HG02973 (cell line): ENCODE results near the gene COPZ1.
"Not testable (repeated sequence)": the region's sequence is repeated elsewhere in the genome, so short reads cannot be mapped to it uniquely, and the experiment has no call there.

Experiments
- ATAC-seq: cut with Tn5 transposase; IDR thresholded peaks from one replicate; pipeline ENCODE4 v1.9.1; 2021; ENCODE audit warnings: moderate library complexity; ENCODE audit not compliant: unreplicated experiment

COPZ1 gene

GRCh38 chr12:54330442-54330841, 5.5 kb downstream of the COPZ1 start:
- ATAC-seq, result no peak

- no peak for ATAC-seq
Observed at GRCh38 chr12:54331461-54331860, 6.5 kb downstream of the COPZ1 start.

- ATAC-seq, result no peak
Observed at GRCh38 chr12:54333420-54334034, 8.6 kb downstream of the COPZ1 start.

GRCh38 chr12:54337280-54337842, 12.4 kb downstream of the COPZ1 start:
- ATAC-seq, result no peak

DNA sequence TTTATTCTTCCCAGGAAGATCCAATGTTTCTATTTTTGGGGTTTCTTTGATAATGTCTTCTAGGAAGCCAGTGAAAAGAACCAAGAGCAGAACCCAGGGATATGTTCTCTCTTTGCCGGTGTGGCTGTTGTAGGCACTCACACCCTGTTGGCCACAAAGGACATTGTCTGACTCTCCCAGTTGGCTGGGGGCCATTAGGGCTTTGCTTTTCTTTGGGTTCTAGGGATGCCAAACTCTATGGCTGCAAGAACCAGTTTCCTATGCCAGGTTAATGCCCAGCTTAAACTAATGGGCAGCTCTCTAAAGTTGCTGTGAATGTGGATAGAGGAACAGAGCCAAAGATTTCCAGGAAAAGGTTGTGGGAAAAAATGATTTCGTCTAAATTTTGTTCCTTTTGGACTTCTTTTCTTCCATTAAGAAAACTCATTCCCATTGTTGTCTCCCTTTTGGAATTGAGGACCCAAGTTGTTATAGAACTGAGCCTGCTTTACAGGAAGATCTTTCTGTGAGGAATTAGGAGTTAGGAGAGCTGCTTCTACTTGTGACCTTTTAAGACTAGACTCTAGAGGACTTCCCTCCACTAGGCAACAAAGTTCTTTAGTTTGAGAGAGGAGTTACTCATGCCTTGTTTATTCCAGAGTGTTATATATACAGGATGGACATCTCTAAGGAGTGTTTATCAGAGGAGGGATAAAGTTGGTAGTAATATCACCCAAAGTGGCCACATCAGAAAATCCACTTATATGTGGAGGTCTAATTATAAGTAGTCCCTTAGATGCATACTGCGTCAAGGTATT, 13.1 kb downstream of the COPZ1 start:
- ATAC-seq, result no peak

DNA sequence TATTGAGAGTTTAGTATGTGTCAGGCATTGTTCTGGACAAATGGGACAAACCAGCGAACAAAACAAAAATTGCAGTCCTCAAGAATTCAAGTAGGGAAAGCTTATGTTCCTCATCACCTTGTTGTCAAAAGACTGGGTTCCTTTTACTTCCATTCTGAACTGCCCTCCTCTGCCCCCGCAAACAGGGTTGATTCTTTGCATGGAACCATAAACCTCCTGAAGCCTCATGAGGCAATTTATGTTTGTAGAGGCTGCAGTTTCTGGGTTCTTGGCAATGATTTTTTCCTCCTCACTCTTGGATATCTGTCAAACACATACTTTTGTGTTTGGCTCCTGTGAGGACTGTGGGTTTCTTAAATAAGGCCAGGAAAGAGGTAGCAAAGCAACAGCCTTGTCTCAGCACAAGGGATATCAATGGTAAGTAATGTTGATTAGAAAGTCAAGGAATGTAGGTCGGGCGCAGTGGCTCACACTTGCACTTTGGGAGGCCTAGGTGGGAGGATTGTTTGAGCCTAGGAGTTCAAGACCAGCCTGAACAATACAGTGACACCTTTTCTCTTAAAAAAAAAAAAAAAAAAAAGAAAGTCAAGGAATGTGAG, 13.9 kb downstream of the COPZ1 start:
- ATAC-seq, result no peak

GRCh38 chr12:54340846-54341245, 15.9 kb downstream of the COPZ1 start:
- ATAC-seq, result no peak

- ATAC-seq, result no peak
Observed at GRCh38 chr12:54341378-54342300, 16.7 kb downstream of the COPZ1 start.

GRCh38 chr12:54349036-54349435, 24.1 kb downstream of the COPZ1 start:
- no peak for ATAC-seq

- ATAC-seq, result no peak
Observed at GRCh38 chr12:54349679-54350078, 24.7 kb downstream of the COPZ1 start.

GRCh38 chr12:54350743-54351142, 25.8 kb downstream of the COPZ1 start:
- no peak for ATAC-seq

- no peak for ATAC-seq
Observed at GRCh38 chr12:54351341-54351740, 26.4 kb downstream of the COPZ1 start.

DNA sequence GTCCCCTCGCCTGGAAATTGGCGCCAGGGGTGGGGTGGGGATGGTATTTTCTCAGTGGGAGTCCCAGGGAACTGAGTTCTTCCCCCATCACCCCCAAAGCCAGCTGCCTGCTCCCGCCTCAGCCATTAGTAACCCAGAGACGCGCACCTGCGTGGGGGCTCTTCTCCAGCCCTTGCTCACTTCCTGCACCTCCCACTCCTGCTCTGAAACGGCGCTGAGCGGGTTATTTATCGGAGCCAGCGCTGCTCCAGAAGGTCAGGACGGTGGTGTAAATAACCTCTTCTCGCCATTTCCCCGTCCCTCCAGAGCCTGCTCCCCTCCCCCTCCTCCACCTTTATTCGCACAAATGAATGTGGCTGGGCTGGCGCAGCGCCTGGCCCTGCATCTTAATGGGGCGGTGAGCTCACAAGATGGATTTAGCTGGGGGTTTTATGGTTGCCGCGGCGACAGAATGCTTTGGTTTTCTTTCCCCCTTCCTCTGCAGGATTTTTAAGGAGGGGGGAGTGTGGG, 27.1 kb downstream of the COPZ1 start:
- ATAC-seq, result no peak

GRCh38 chr12:54352891-54353874, 28.3 kb downstream of the COPZ1 start:
- ATAC-seq, result no peak

DNA sequence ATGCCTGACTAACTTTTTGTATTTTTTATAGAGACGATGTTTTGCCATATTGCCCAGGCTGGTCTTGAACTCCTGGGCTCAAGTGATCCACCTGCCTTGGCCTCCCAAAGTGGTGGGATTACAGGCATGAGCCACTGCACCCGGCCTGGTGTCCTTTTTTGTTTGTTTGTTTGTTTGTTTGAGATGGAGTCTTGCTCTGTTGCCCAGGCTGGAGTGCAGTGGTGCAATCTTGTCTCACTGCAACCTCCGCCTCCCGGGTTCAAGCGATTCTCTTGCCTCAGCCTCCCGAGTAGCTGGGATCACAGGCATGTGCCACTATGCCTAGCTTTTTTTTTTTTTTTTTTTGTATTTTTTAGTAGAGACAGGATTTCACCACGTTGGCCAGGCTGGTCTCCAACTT, 29.3 kb downstream of the COPZ1 start:
- ATAC-seq, result not testable (repeated sequence)

GRCh38 chr12:54355104-54355815, 30.3 kb downstream of the COPZ1 start:
- ATAC-seq, result no peak

GRCh38 chr12:54356228-54356627, 31.3 kb downstream of the COPZ1 start:
- ATAC-seq, result no peak

- no peak for ATAC-seq
Observed at GRCh38 chr12:54356951-54357356, 32.0 kb downstream of the COPZ1 start.
